ENCODE data around the gene FANCC.

FANCC gene, protein sequence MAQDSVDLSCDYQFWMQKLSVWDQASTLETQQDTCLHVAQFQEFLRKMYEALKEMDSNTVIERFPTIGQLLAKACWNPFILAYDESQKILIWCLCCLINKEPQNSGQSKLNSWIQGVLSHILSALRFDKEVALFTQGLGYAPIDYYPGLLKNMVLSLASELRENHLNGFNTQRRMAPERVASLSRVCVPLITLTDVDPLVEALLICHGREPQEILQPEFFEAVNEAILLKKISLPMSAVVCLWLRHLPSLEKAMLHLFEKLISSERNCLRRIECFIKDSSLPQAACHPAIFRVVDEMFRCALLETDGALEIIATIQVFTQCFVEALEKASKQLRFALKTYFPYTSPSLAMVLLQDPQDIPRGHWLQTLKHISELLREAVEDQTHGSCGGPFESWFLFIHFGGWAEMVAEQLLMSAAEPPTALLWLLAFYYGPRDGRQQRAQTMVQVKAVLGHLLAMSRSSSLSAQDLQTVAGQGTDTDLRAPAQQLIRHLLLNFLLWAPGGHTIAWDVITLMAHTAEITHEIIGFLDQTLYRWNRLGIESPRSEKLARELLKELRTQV

DNA sequence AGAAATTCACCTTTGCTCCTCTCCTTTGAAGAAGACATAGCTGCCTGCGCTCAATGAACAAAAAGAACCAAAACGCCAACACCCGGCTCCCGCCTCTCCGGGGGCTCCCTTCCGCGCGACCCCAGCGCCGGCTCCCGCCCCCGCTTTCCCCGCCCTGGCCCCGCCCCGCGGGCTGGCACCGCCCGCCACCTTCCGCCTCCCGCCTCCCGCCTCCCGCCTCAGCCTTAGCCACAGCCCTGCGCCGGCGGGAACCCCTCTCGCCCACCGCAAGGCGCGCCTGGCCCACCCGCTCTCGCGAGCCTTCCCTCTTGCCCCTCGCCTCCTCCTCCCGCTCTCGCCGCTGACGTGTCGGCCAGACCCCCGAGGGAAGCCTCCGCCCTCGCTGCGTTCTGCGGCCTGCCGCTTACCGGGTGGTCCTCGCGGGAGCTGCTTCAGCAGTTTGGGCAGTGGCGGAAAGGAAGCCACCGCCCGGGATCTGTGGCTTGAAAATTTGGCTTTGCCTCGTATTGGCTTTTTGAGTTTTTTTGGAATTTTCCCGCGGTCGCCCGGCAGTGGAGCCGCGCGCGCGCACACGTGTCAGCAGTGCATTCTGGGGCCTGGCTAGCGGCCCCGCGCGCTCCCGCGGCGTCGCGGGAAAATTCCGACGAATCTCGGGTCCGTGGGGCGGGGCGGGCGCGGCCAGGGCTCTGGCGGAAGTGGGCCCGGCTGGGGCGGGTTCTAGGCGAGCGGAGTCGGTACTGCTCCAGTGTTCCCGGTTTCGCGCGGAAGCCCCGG, at the start of gene FANCC:
FANCC (minus strand) TSS at position 591 of the 774 bp plus-strand sequence. CDS start 68,418 bp downstream, outside the sequence.
- peak within 1 kb of the TSS; percentile 93 for H3K27ac Mint-ChIP-seq
- H3K4me3 Mint-ChIP-seq, result peak within 1 kb of the TSS; percentile 83
- H3K36me3 Mint-ChIP-seq (ENCODE audit: low read depth), result no peaks in the 10 kb centered on the region
- H3K9me3 Mint-ChIP-seq, result no peaks in the 10 kb centered on the region
- peaks cover 17% of the 10 kb centered on the region for H3K4me1 Mint-ChIP-seq (ENCODE audit: low read depth)
- peaks cover 5% of the 10 kb centered on the region for H3K27me3 Mint-ChIP-seq

DNA sequence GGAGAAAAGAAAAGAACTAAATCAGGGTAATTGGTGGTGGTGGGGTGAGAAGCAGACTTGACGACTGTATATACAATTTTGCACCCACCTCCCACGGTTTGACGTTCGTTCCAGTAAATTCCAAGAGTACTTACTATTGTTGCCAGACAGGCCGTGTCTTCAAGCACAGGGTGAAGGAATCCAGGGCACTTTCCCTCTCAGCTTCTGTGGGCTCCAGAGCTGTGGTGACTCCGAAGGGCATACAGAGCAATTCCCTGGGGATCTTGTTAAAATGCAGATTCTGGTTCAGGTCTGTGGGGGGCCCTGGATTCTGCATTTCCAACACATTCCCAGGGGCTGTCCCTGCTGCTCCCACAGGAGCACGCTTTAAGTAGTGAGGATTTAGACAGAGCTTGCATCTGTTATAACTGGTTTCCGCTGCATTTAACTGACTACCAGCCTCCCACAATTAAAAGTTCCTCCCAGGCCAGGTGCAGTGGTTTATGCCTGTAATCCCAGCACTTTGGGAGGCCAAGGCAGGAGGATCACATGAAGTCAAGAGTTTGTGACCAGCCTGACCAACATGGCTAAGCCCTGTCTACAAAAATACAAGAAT, 49.3 kb upstream of the FANCC start:
- H3K4me3 Mint-ChIP-seq, result no peak overlapping the region
- H3K27me3 Mint-ChIP-seq, result peaks cover 53% of the 10 kb centered on the region
- H3K9me3 Mint-ChIP-seq, result no peaks in the 10 kb centered on the region
- no peaks in the 10 kb centered on the region for H3K4me1 Mint-ChIP-seq (ENCODE audit: low read depth)
- no peaks in the 10 kb centered on the region for H3K36me3 Mint-ChIP-seq (ENCODE audit: low read depth)
- no peak overlapping the region for H3K27ac Mint-ChIP-seq

DNA sequence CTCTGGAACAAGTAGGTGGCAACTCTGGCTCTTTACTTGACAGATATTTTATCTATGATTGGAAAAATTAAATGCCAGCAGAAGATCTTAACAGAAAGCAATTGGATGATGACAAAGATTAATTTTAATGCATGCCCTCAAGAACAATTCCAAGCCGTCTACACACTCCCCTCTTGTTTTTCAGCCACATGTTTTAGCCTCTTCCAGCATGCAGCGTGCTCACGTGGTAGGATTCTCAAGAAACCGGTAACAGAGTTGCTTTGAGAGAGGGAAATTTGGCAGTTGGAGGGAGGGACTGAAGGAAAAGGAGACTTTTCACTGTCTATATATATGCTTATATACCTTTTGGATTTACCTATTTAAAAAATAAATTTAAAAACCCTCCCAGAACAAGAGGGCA, 48.3 kb upstream of the FANCC start:
- Mint-ChIP-seq H3K36me3 (ENCODE audit: low read depth) (no peaks in the 10 kb centered on the region), H3K27me3 (peaks cover 55% of the 10 kb centered on the region), H3K4me3 (no peak overlapping the region), H3K27ac (no peak overlapping the region), H3K4me1 (ENCODE audit: low read depth) (no peaks in the 10 kb centered on the region), H3K9me3 (no peaks in the 10 kb centered on the region)

DNA sequence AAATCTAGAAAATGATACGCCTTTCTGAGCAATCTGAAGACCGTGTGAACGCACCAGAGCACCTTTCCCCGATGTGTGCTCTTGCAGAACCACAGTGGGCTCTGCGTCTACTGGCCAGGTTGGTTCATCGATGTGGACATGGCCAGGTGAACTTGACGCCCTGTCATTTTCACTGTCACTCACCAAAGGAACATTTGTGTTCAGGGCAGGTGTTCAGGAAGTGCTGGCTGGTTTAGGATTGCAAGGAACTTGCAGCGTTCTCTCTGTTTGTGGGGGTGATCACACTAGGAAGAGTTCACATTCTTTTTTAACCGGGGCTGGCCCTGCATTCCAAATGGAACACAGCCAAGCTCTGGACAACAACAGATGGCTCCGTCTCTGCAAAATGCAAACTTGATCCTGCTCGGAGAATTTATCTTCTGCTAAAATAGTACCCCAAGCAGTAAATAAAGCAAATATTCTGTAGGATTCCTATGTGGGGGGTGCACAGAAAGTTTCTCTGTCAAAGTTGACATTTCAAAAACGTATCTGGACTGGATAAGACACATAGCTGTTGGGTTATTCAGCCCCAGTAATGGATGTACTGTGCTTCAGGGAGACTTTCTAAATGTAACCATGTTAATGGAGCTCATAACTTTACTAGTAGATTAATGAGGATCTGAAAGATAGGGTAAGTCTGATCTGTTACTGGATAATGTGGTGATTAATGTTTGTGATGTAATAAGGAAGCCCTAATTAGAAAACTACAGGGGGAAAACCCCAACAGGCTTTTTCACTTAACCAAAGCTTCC, 45.7 kb upstream of the FANCC start:
- Mint-ChIP-seq H3K4me1 (ENCODE audit: low read depth) (no peaks in the 10 kb centered on the region), H3K4me3 (no peak overlapping the region), H3K36me3 (ENCODE audit: low read depth) (no peaks in the 10 kb centered on the region), H3K9me3 (no peaks in the 10 kb centered on the region), H3K27ac (no peak overlapping the region), H3K27me3 (peaks cover 44% of the 10 kb centered on the region)

DNA sequence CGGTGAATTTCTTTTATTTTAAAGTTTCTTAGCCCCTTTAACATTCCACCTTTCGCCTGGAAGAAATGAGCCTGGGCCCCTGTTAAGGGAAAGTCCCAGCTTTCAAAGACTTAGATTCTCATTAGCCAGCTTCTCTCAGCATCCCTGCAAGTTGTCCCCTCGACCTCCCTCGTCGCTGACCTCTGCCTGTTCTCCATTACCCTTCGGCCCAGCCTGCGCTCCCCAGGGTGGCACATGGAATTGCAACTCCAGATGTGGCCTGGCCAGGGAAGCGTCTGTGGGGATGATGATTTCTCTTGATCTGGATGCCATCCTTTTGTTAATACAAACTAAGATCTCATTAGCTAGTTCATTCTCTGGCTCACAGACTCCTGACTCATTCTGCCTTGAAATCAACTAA, 43.4 kb upstream of the FANCC start:
- no peaks in the 10 kb centered on the region for H3K9me3 Mint-ChIP-seq
- peaks cover 46% of the 10 kb centered on the region for H3K27me3 Mint-ChIP-seq
- H3K4me1 Mint-ChIP-seq (ENCODE audit: low read depth), result no peaks in the 10 kb centered on the region
- H3K4me3 Mint-ChIP-seq, result no peak overlapping the region
- no peaks in the 10 kb centered on the region for H3K36me3 Mint-ChIP-seq (ENCODE audit: low read depth)
- H3K27ac Mint-ChIP-seq, result no peak overlapping the region

DNA sequence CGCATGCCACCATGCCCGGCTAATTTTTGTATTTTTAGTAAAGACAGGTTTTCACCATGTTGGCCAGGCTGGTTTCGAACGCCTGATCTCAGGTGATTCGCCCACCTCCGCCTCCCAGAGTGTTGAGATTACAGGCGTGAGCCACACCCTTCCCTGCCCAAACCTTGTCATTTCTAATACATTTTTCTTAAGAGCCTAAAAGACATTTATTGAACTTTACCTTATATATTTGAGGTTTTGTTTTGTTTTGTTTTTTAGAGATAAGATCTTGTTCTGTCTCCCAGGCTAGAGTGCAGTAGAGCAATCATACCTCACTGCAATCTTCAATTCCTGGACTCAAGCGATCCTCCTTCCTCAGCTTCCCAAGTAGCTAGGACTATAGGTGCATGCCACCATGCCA, 39.8 kb upstream of the FANCC start:
- Mint-ChIP-seq H3K4me3 (no peak overlapping the region), H3K27ac (no peak overlapping the region), H3K36me3 (ENCODE audit: low read depth) (no peaks in the 10 kb centered on the region), H3K4me1 (ENCODE audit: low read depth) (no peaks in the 10 kb centered on the region), H3K27me3 (peaks cover 33% of the 10 kb centered on the region), H3K9me3 (no peaks in the 10 kb centered on the region)

DNA sequence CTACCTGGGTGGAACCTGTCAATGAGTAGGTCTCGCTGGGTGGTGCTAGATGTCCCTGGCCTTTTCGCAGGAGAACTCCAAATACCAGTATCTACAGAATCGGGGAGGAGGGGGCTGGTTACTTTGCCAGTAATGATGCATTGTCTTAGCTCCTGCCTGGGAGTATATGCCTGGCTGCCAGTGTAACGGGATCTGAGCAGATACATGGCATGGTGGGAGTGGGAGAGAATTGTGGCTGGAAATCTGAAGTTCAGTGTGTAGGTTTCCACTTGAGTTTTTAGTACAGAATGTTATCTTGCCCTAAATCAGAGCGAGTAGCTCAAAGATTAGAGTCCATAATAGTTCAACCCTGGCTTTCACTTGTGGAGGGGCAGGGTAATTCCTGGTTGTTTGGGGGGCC, 38.0 kb upstream of the FANCC start:
- Mint-ChIP-seq H3K4me3 (no peak overlapping the region), H3K27ac (no peak overlapping the region), H3K4me1 (ENCODE audit: low read depth) (no peaks in the 10 kb centered on the region), H3K36me3 (ENCODE audit: low read depth) (no peaks in the 10 kb centered on the region), H3K9me3 (no peaks in the 10 kb centered on the region), H3K27me3 (peaks cover 34% of the 10 kb centered on the region)

DNA sequence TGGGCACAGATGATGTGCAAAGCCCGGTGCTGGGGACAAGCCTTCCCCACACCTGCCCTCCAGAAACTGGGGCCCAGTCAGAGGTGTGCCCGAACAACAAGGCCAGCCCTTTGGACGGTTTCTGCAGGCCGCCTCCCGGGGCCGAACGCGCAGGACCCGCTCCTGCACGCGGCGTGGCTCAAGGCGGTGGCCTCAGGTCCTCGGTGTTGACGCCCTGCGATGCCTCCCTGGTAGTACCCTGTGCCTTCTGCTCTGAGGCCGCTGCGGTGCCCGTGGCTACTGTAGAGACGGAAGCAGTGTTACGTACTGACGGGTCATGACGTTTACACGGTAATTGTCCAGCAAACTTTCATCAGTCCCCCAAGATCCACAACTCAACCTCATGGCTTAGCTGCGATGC, 33.5 kb upstream of the FANCC start:
- Mint-ChIP-seq H3K4me1 (ENCODE audit: low read depth) (peaks cover 4% of the 10 kb centered on the region), H3K9me3 (no peaks in the 10 kb centered on the region), H3K27ac (no peak overlapping the region), H3K36me3 (ENCODE audit: low read depth) (no peaks in the 10 kb centered on the region), H3K27me3 (peaks cover 48% of the 10 kb centered on the region), H3K4me3 (no peak overlapping the region)

DNA sequence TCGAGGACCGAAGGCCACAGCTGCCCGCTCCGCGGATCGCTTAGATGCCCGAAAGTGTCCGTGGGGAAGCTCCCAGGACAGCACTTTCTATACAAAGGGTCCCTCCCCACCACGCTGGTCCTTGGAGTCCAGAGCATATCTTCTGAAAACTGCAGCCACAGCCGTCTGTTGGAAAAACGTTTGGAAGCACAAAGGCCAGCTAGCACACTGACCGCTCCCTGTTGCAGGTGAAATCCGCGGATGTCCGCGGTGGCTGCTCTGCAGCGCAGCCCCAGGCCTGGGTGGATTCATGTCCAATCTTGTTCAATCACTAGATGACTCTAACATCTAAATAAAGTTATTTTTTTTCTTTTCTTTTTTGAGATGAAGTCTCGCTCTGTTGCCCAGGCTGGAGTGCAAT, 32.8 kb upstream of the FANCC start:
- Mint-ChIP-seq H3K27me3 (peaks cover 40% of the 10 kb centered on the region), H3K36me3 (ENCODE audit: low read depth) (no peaks in the 10 kb centered on the region), H3K4me3 (no peak overlapping the region)

DNA sequence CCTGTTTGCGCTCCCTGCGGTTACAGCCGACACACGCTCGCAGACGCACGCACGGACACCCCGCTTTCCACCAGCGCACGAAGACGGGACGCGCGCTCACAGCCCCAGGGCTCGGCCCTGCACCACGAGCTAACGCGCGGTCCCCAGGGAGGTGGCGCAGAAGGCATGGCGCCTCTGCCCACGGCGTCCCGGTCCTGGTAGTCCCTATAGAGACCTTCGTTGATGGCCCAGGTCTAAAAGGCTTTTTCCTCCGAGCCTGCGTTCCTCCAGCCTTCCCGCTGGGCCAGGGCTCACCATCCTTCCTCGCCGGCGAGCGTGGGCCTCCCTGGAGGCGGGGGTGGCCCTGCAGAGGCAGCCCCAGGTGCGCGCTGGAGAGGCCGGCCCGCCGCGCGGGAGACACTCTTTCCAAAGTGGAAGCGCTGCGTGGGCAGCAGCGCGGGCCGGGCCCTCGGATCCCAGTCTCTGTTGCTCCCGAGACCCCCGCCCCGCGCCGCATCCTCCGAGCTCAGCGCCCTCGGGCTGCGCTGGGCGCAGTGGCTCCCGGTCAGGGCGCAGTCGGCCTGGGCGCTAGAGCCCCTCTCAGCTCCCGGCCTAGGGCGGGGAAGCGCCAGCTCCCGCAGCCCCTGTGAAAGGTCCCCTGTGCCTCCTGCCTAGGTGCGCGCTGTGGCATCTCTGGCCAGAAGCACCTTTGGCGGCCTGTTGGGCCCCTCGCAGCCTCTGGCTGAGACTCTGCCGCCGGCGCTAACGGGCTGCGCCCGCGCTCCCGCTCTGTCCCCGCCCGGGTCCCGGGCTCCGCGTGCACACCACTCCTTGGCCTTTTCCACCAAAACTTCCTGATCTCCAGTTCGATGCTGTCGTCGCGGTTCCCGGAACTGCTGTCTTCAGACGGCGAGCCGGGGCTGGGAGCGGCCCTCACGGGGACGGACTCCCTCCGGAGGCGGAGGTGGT, 31.9 kb upstream of the FANCC start:
- peaks cover 38% of the 10 kb centered on the region for H3K27me3 Mint-ChIP-seq
- peaks cover 4% of the 10 kb centered on the region for H3K4me1 Mint-ChIP-seq (ENCODE audit: low read depth)
- H3K27ac Mint-ChIP-seq, result no peak overlapping the region
- peak overlapping the region; percentile 70 for H3K4me3 Mint-ChIP-seq
- no peaks in the 10 kb centered on the region for H3K36me3 Mint-ChIP-seq (ENCODE audit: low read depth)
- no peaks in the 10 kb centered on the region for H3K9me3 Mint-ChIP-seq

More for the DNA sequence above, 32.8 kb upstream of the FANCC start:
- no peaks in the 10 kb centered on the region for H3K9me3 Mint-ChIP-seq
- peaks cover 4% of the 10 kb centered on the region for H3K4me1 Mint-ChIP-seq (ENCODE audit: low read depth)
- no peak overlapping the region for H3K27ac Mint-ChIP-seq

DNA sequence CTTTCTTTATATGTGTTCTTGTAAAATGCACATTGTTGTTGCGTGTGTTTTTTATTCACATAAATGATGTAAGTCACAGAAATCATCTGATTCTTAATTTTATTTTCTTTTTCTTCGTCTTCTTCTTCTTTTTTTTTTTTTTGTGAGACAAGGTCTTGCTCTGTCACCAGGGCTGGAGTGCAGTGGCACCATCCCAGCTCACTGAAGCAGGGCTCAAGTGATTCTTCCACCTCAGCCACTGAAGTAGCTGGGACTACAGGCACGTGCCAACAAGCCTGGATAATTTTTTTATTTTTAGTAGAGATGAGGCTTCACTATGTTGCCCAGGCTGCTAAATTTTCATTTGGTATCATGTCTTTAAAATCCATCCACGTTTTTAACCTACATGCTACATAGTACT, 28.5 kb upstream of the FANCC start:
- peaks cover 35% of the 10 kb centered on the region for H3K27me3 Mint-ChIP-seq
- no peaks in the 10 kb centered on the region for H3K9me3 Mint-ChIP-seq
- H3K4me3 Mint-ChIP-seq, result no peak overlapping the region
- no peaks in the 10 kb centered on the region for H3K36me3 Mint-ChIP-seq (ENCODE audit: low read depth)
- peaks cover 14% of the 10 kb centered on the region for H3K4me1 Mint-ChIP-seq (ENCODE audit: low read depth)
- H3K27ac Mint-ChIP-seq, result no peak overlapping the region

DNA sequence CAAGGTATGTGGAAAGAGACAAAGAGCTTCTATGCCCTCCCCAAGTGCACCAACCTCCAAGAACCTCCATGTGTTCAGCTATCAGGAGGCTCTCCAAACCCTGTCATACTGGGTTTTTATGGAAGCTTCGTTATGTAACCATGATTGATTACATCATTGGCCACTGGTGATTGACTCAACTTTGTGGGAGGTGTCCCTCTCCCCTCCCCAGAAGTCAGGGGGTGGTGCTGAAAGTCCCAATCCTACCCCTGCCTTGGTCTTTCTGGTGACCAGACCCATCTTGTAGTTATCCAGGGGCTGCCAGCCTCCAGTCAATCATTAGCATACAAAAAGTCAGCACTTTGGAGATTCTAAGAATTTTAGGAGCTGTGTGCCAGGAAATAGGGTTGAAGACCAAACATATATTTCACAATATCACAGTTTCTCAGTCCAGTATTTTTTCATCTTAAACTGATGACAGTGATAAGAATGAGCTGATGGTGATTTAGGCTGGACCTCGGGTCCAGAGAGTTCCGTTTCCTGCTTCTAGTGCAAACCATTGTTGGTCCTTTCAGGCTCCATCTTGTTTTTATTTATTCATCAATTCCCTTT, 27.3 kb upstream of the FANCC start:
- Mint-ChIP-seq H3K4me1 (ENCODE audit: low read depth) (peaks cover 12% of the 10 kb centered on the region), H3K4me3 (no peak overlapping the region), H3K36me3 (ENCODE audit: low read depth) (no peaks in the 10 kb centered on the region), H3K9me3 (no peaks in the 10 kb centered on the region), H3K27me3 (peaks cover 23% of the 10 kb centered on the region), H3K27ac (no peak overlapping the region)

DNA sequence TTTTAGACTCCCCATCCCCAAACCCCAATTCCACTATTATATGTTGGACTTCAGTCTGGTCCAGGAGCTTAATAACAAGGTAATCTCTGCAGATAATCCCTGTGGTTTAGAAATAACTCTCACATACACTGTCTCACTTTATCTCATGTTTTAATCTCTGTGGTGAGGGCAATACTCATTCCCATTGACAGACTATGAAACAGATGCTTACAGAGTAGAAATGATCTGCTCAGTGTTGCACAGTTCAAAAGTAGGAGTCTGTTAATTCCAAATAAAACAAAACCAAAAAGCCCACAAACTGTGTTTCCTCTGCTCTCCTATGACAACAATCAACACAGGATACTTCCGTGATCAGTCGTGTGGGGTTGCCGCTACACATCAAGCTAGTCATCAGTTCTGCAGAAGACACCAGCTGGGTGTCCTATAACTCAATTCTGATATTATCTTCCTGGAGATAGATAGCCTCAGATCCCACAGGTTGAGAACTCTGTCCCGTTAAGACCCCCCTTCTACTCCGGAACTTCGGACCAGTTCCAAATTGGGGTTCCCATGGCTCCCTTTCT, 26.3 kb upstream of the FANCC start:
- Mint-ChIP-seq H3K27ac (no peak overlapping the region), H3K36me3 (ENCODE audit: low read depth) (no peaks in the 10 kb centered on the region)

More for the DNA sequence above, 26.3 kb upstream of the FANCC start:
- no peaks in the 10 kb centered on the region for H3K9me3 Mint-ChIP-seq
- no peak overlapping the region for H3K4me3 Mint-ChIP-seq
- peaks cover 10% of the 10 kb centered on the region for H3K4me1 Mint-ChIP-seq (ENCODE audit: low read depth)
- peaks cover 18% of the 10 kb centered on the region for H3K27me3 Mint-ChIP-seq
